GM12878 (cell line): ENCODE measurements around the gene LY9. TPM values are rescaled to one million over a fixed set of nuclear protein-coding genes. Genes with fewer than 3 reads are reported as not detected.

Source experiments
- ATAC-seq: fragments of 200-7000 bp; cut with Tn5 transposase; 3 replicates; pipeline ENCODE4 v1.9.1; 2020; ENCODE audit warnings: mild to moderate bottlenecking, moderate library complexity
- BruUV-seq: library from RNA; stranded (reverse); fragments of 400-500 nt; replicated peaks from 2 replicates; lab custom pipeline; 2021; lab: Mats Ljungman, UMichigan
- CTCF ChIA-PET: fragments of 300-600 bp; sonication (Branson Sonifier 250); formaldehyde crosslinking; extraction: SDS; loops from one replicate; lab custom pipeline; 2021; ENCODE audit warnings: inconsistent platforms; lab: Yijun Ruan, JAX
- POLR2A ChIA-PET: fragments of 350-600 bp; formaldehyde crosslinking; extraction: SDS; loops from one replicate; lab custom pipeline; 2021; ENCODE audit warnings: inconsistent platforms; lab: Charles Lee
- RAD21 ChIA-PET: fragments of 300-600 bp; sonication (Branson Sonifier 250); formaldehyde crosslinking; loops from one replicate; lab custom pipeline; 2023; ENCODE audit warnings: antibody characterized with exemption; ENCODE audit not compliant: unreplicated experiment; lab: Charles Lee
- SMC1A ChIA-PET: fragments of 300-600 bp; sonication (Branson Sonifier 250); formaldehyde crosslinking; loops from one replicate; lab custom pipeline; 2023; ENCODE audit not compliant: unreplicated experiment, uncharacterized antibody; lab: Charles Lee
- DNase-seq: peaks from one replicate; pipeline ENCODE4 v3.0.0-alpha.2; 2011; ENCODE audit warnings: low read depth, low spot score
- FAIRE-seq: peaks from 3 replicates; lab custom pipeline; 2011; peaks lifted over from hg19 to GRCh38; lab: Jason Lieb, UNC
- H2AFZ ChIP-seq: 2 replicates; pipeline ENCODE4 v1.6.0; 2011; ENCODE audit warnings: low read depth, low read length, control low read depth; ENCODE audit not compliant: control insufficient read depth
- H3K27ac ChIP-seq: 2 replicates; pipeline ENCODE4 v1.5.1; 2011; ENCODE audit warnings: control low read depth; ENCODE audit not compliant: control insufficient read depth, insufficient read depth
- H3K27me3 ChIP-seq, 2 experiments: replicated peaks in 1 of 2; 2 replicates each; pipeline versions ENCODE4 v1.6.0 to v1.6.1; 2011; ENCODE audit warnings: low read length in 1 of 2; ENCODE audit not compliant: control insufficient read depth in 2 of 2, insufficient read depth in 2 of 2
- H3K36me3 ChIP-seq, 2 experiments: 2 replicates each; pipeline ENCODE4 v1.5.1; 2011; ENCODE audit warnings: low read length in 1 of 2; ENCODE audit not compliant: control insufficient read depth in 2 of 2, insufficient read depth in 2 of 2
- H3K4me1 ChIP-seq: 2 replicates; pipeline ENCODE4 v1.6.1; 2011; ENCODE audit warnings: mild to moderate bottlenecking, low read length, moderate library complexity, mixed read lengths; ENCODE audit not compliant: control insufficient read depth, insufficient read depth
- H3K4me2 ChIP-seq: 2 replicates; pipeline ENCODE4 v1.6.0; 2011; ENCODE audit warnings: control low read depth; ENCODE audit not compliant: control insufficient read depth, insufficient read depth
- H3K4me3 ChIP-seq: fragments of 200-600 bp; sonication (generic); 2 replicates; pipeline ENCODE4 v1.5.1; 2016
- H3K79me2 ChIP-seq: 2 replicates; pipeline ENCODE4 v1.6.0; 2011; ENCODE audit warnings: low read length; ENCODE audit not compliant: control insufficient read depth, insufficient read depth
- H3K9ac ChIP-seq: 2 replicates; pipeline ENCODE4 v1.8.0; 2011; ENCODE audit warnings: low read length, control low read depth, mixed read lengths; ENCODE audit not compliant: control insufficient read depth, insufficient read depth
- H3K9me3 ChIP-seq: replicated peaks from 3 replicates; pipeline ENCODE4 v1.5.1; 2011; ENCODE audit warnings: mild to moderate bottlenecking, low read length; ENCODE audit not compliant: control insufficient read depth, insufficient read depth
- H4K20me1 ChIP-seq: 2 replicates; pipeline ENCODE4 v1.6.0; 2011; ENCODE audit not compliant: control insufficient read depth, insufficient read depth
- NR2C2 ChIP-seq: IDR thresholded peaks from 2 replicates; pipeline ENCODE4 v1.6.1; 2011; ENCODE audit warnings: borderline replicate concordance, low read depth; ENCODE audit not compliant: control insufficient read depth, insufficient read length
- PML ChIP-seq: IDR thresholded peaks from 2 replicates; pipeline ENCODE4 v1.6.1; 2012; ENCODE audit warnings: low read length, inconsistent platforms
- RAD51 ChIP-seq: fragments of 450-650 bp; IDR thresholded peaks from 2 replicates; pipeline ENCODE4 v1.6.1; 2016; ENCODE audit warnings: moderate library complexity, mild to moderate bottlenecking, inconsistent platforms
- SREBF1 ChIP-seq: IDR thresholded peaks from 2 replicates; pipeline ENCODE4 v1.6.1; 2012; ENCODE audit warnings: mild to moderate bottlenecking, low read length
- WGBS: methylation state at CpG from one replicate; pipeline ENCODE4 v1.1.6; 2016; ENCODE audit warnings: low lambda C conversion rate; ENCODE audit not compliant: insufficient replicate concordance, insufficient coverage; ENCODE audit errors: missing lambda C conversion rate; 5-methylcytosine and 5-hydroxymethylcytosine counted together
- in situ Hi-C: fragments of 300-500 bp; cut with MboI; formaldehyde crosslinking; loops from 9 replicates; pipeline ENCODE4 v1.14.3; 2018; ENCODE audit warnings: mixed read lengths
- intact Hi-C: fragments of 100-400 bp; cut with micrococcal nuclease; formaldehyde crosslinking; loops from one replicate; pipeline ENCODE4 v1.14.2; 2022; ENCODE audit not compliant: unreplicated experiment
- polyA plus RNA-seq, 11 experiments: library from polyadenylated mRNA; depleted of rRNA in 4 of 11; unstranded in 6 of 11; stranded (reverse) in 5 of 11; fragments of >200 nt; fragmentation: Nextera tagmentation in 4 of 11; fragmentation: Illumina TruSeq in 1 of 11; extraction: Ambion mirVana in 4 of 11; extraction: Trizol in 1 of 11; gene quantifications; 1 replicate in 1 of 11; 2 replicates in 10 of 11; pipeline versions ENCODE4 v1.2.1 to v1.2.3, GENCODE V29; 2011 to 2016; ENCODE audit warnings: inconsistent platforms in 2 of 11, missing spikeins in 2 of 11, low read depth in 1 of 11
- total RNA-seq, 4 experiments: library from RNA; depleted of rRNA in 3 of 4; stranded (reverse); fragments of >200 nt in 3 of 4; fragmentation: Illumina TruSeq in 1 of 4; extraction: Trizol in 1 of 4; gene quantifications; 2 replicates each; pipeline versions ENCODE4 v1.2.1 to v1.2.3, GENCODE V29; 2013 to 2021
- TF ChIP-seq, protein P1 (sequence below), 3 experiments: IDR thresholded peaks in 2 of 3; conservative IDR thresholded peaks in 1 of 3; 2 replicates each; pipeline ENCODE4 v1.5.1; 2011; ENCODE audit warnings: low read depth in 3 of 3, low read length in 3 of 3, mild to moderate bottlenecking in 3 of 3, control low read depth in 2 of 3, moderate library complexity in 2 of 3, inconsistent platforms in 1 of 3, mixed read lengths in 1 of 3; ENCODE audit not compliant: control insufficient read depth in 2 of 3, insufficient read depth in 1 of 3; ENCODE audit errors: extremely low read depth in 1 of 3

The LY9 gene
- total and polyA plus RNA-seq, 10 of the 15 experiments (the other 5 are each of a cell fraction or from before 2014, with no cell fraction given), result 2.7 to 12.5 (median 9.0) TPM

DNA sequence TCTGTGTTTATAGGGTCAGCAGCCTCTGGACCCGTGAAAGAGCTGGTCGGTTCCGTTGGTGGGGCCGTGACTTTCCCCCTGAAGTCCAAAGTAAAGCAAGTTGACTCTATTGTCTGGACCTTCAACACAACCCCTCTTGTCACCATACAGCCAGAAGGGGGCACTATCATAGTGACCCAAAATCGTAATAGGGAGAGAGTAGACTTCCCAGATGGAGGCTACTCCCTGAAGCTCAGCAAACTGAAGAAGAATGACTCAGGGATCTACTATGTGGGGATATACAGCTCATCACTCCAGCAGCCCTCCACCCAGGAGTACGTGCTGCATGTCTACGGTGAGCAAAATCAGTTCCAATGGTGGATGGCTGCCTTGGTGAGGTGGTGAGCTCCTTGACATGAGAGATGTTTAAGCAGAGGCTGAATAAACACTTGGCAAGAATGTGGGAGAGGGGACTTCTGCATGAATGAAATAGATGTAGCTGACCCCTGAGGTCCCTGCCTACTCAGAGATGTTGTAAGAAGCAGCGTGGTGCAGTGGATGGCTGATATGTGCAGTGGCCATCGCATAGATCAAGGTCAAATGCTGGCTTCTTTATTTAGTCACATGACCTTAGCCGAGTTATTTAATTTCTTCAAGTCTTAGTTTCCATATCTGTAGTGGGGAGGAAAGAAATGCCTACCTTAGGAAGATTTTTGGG is 47.6 kb upstream of the LY9 start:
- CTCF ChIA-PET, result interaction anchor here (0.8 to 13.0 kb wide), 12 partner anchors 8 to 203 kb away, joined by 3 to 234 read pairs (median 7); partner anchors contain the start of gene SLAMF7
- TF ChIP-seq SREBF1 (no peak), NR2C2 (no peak), RAD51 (0 out of 2 replicates have a peak, but pooled peaks have one; percentile 31), PML (0 out of 2 replicates have a peak, but pooled peaks have one; percentile 16)
- TF ChIP-seq, protein P1, sequence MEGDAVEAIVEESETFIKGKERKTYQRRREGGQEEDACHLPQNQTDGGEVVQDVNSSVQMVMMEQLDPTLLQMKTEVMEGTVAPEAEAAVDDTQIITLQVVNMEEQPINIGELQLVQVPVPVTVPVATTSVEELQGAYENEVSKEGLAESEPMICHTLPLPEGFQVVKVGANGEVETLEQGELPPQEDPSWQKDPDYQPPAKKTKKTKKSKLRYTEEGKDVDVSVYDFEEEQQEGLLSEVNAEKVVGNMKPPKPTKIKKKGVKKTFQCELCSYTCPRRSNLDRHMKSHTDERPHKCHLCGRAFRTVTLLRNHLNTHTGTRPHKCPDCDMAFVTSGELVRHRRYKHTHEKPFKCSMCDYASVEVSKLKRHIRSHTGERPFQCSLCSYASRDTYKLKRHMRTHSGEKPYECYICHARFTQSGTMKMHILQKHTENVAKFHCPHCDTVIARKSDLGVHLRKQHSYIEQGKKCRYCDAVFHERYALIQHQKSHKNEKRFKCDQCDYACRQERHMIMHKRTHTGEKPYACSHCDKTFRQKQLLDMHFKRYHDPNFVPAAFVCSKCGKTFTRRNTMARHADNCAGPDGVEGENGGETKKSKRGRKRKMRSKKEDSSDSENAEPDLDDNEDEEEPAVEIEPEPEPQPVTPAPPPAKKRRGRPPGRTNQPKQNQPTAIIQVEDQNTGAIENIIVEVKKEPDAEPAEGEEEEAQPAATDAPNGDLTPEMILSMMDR (IDR thresholded peaks at IDR 0.05 in 2 of 3, conservative IDR thresholded peaks at IDR 0.05 in 1 of 3; ENCODE audit: control insufficient read depth in 2 of 3, extremely low read depth in 1 of 3, insufficient read depth in 1 of 3, low read depth in 3 of 3, low read length in 3 of 3), result peak; percentile 18 to 47 (median 38); a peak in 4 of 6 replicates
- no peaks in the 10 kb centered on the region for H4K20me1 ChIP-seq
- H3K4me3 ChIP-seq, result no peak overlapping the region
- DNase-seq (no peak), ATAC-seq (no peak), FAIRE-seq (no peak)
- intact Hi-C loops (no loop called here), in situ Hi-C loops (no loop called here)
- peaks cover 22 to 40% of the 10 kb centered on the region in 2 experiments for H3K36me3 ChIP-seq
- BruUV-seq, result no TSS peak
- peaks cover 51% of the 10 kb centered on the region for H3K4me1 ChIP-seq
- WGBS, result 90% methylated on average over 10 of the region's 10 CpGs
- H2AFZ ChIP-seq, result no peak overlapping the region
- POLR2A ChIA-PET, result interaction anchor here (0.7 to 2.6 kb wide), 5 partner anchors 8 to 29 kb away, joined by 3 to 12 read pairs (median 3); partner anchors contain the start of gene SLAMF7
- peak overlapping the region; percentile 28; the same call in 1 of the 2 replicates for H3K4me2 ChIP-seq
- H3K27ac ChIP-seq, result no peak overlapping the region
- H3K27me3 ChIP-seq, result no peaks in the 10 kb centered on the region
- H3K79me2 ChIP-seq, result peaks cover 61% of the 10 kb centered on the region
- H3K9me3 ChIP-seq, result no peaks in the 10 kb centered on the region
- no peak overlapping the region for H3K9ac ChIP-seq
- RAD21 ChIA-PET, result interaction anchor here (0.8 to 4.7 kb wide), 5 partner anchors 10 to 203 kb away, joined by 3 to 48 read pairs (median 4); partner anchors contain the start of gene SLAMF7
- SMC1A ChIA-PET, result interaction anchor here (0.8 to 15.1 kb wide), 10 partner anchors 8 to 206 kb away, joined by 3 to 447 read pairs (median 5); no protein-coding TSS in a partner anchor
